GM21526 (cell line): Measurements from ENCODE around the gene IRX3.

Experiments used
- ATAC-seq: cut with Tn5 transposase; IDR thresholded peaks from one replicate; pipeline ENCODE4 v1.9.1; 2021; ENCODE audit warnings: moderate library complexity; ENCODE audit not compliant: unreplicated experiment, low FRiP score

The IRX3 gene

GRCh38 chr16:54291656-54292487, 5.3 kb upstream of the IRX3 start:
- ATAC-seq: no peak

GRCh38 chr16:54290833-54291655, 4.5 kb upstream of the IRX3 start:
- ATAC-seq: no peak

- ATAC-seq: no peak
Measured at GRCh38 chr16:54289945-54290832, 3.6 kb upstream of the IRX3 start.

GRCh38 chr16:54289242-54289944, 2.8 kb upstream of the IRX3 start:
- no peak for ATAC-seq

GRCh38 chr16:54288835-54289241, 2.3 kb upstream of the IRX3 start:
- no peak for ATAC-seq

- ATAC-seq: no peak
Measured at GRCh38 chr16:54288030-54288834, 1.6 kb upstream of the IRX3 start.

GRCh38 chr16:54287131-54288029, 793 bp upstream of the IRX3 start:
- no peak for ATAC-seq

GRCh38 chr16:54286090-54286365, 559 bp downstream of the IRX3 start:
- no peak for ATAC-seq

- ATAC-seq: no peak
Measured at GRCh38 chr16:54285414-54286089, 1.0 kb downstream of the IRX3 start.

- no peak for ATAC-seq
Measured at GRCh38 chr16:54284931-54285413, 1.6 kb downstream of the IRX3 start.

- ATAC-seq: no peak
Measured at GRCh38 chr16:54284319-54284930, 2.2 kb downstream of the IRX3 start.

- no peak for ATAC-seq
Measured at GRCh38 chr16:54283725-54284318, 2.8 kb downstream of the IRX3 start.

- ATAC-seq: no peak
Measured at GRCh38 chr16:54282928-54283724, 3.5 kb downstream of the IRX3 start.

- ATAC-seq: no peak
Measured at GRCh38 chr16:54282202-54282927, 4.2 kb downstream of the IRX3 start.

GRCh38 chr16:54281535-54282201, 4.9 kb downstream of the IRX3 start:
- no peak for ATAC-seq
